IMR-90 (cell line): Measurements from ENCODE around the gene SARDH. TPM values are rescaled to one million over a fixed set of nuclear protein-coding genes. Genes with fewer than 3 reads are reported as not detected.

Experiments used
- ATAC-seq: fragments of 200-7000 bp; cut with Tn5 transposase; 2 replicates; pipeline ENCODE4 v1.9.1; 2020; ENCODE audit warnings: low read depth, mild to moderate bottlenecking, moderate library complexity
- BruUV-seq: library from RNA; stranded (reverse); fragments of 400-500 nt; replicated peaks from 2 replicates; lab custom pipeline; 2021; lab: Mats Ljungman, UMichigan
- CTCF ChIA-PET: fragments of 300-600 bp; formaldehyde crosslinking; extraction: SDS; loops from one replicate; lab custom pipeline; 2021; ENCODE audit warnings: antibody characterized with exemption; lab: Yijun Ruan, JAX
- POLR2A ChIA-PET: fragments of 300-600 bp; sonication (Branson Sonifier 250); formaldehyde crosslinking; loops from one replicate; lab custom pipeline; 2022; ENCODE audit warnings: antibody characterized with exemption; ENCODE audit not compliant: unreplicated experiment; lab: Charles Lee
- DNase-seq: peaks from one replicate; pipeline ENCODE4 v3.0.0; 2013
- H2AFZ ChIP-seq: replicated peaks from 2 replicates; pipeline ENCODE3; 2013; ENCODE audit warnings: low read length, mild to moderate bottlenecking; ENCODE audit not compliant: poor library complexity
- H2AK5ac ChIP-seq: 2 replicates; pipeline ENCODE4 v1.6.1; 2013; ENCODE audit warnings: low read depth, low read length, inconsistent platforms
- H2AK9ac ChIP-seq: replicated peaks from 2 replicates; pipeline ENCODE3; 2013; ENCODE audit warnings: mild to moderate bottlenecking, low read depth, low read length, moderate library complexity; ENCODE audit not compliant: poor library complexity
- H2BK120ac ChIP-seq: 2 replicates; pipeline ENCODE4 v1.6.1; 2013; ENCODE audit warnings: low read depth, low read length, inconsistent platforms
- H2BK15ac ChIP-seq: 3 replicates; pipeline ENCODE4 v1.6.1; 2013; ENCODE audit warnings: low read depth, low read length, inconsistent platforms
- H2BK20ac ChIP-seq: 2 replicates; pipeline ENCODE4 v1.6.1; 2013; ENCODE audit warnings: low read depth, mild to moderate bottlenecking, inconsistent platforms, low read length, moderate library complexity
- H2BK5ac ChIP-seq: 2 replicates; pipeline ENCODE4 v1.6.1; 2013; ENCODE audit warnings: mild to moderate bottlenecking, low read depth, low read length, inconsistent platforms; ENCODE audit not compliant: poor library complexity, severe bottlenecking
- H3K14ac ChIP-seq: replicated peaks from 2 replicates; pipeline ENCODE4 v1.6.1; 2013; ENCODE audit warnings: low read depth, low read length, inconsistent platforms
- H3K18ac ChIP-seq: 2 replicates; pipeline ENCODE4 v1.6.1; 2013; ENCODE audit warnings: low read depth, low read length, control low read depth
- H3K23ac ChIP-seq: 2 replicates; pipeline ENCODE4 v1.6.1; 2013; ENCODE audit warnings: low read depth, low read length, inconsistent platforms
- H3K27ac ChIP-seq: 2 replicates; pipeline ENCODE4 v1.5.1; 2013; ENCODE audit warnings: mild to moderate bottlenecking, control low read depth, low read length; ENCODE audit not compliant: insufficient read depth
- H3K27me3 ChIP-seq: 2 replicates; pipeline ENCODE4 v1.6.1; 2013; ENCODE audit warnings: low read length; ENCODE audit not compliant: control insufficient read depth, insufficient read depth
- H3K36me3 ChIP-seq: 2 replicates; pipeline ENCODE4 v1.6.1; 2013; ENCODE audit warnings: low read length, mixed read lengths; ENCODE audit not compliant: control insufficient read depth, insufficient read depth
- H3K4ac ChIP-seq: 2 replicates; pipeline ENCODE4 v1.6.1; 2013; ENCODE audit warnings: low read depth, low read length, inconsistent platforms
- H3K4me1 ChIP-seq: 2 replicates; pipeline ENCODE4 v1.6.1; 2013; ENCODE audit warnings: low read length, mixed read lengths; ENCODE audit not compliant: control insufficient read depth, insufficient read depth
- H3K4me2 ChIP-seq: 2 replicates; pipeline ENCODE4 v1.6.1; 2013; ENCODE audit warnings: low read depth, mild to moderate bottlenecking, control low read depth, low read length, moderate library complexity
- H3K4me3 ChIP-seq: 2 replicates; pipeline ENCODE4 v1.5.1; 2013; ENCODE audit warnings: low read depth, mild to moderate bottlenecking, control low read depth, low read length, moderate library complexity; ENCODE audit not compliant: insufficient read depth
- H3K56ac ChIP-seq: 2 replicates; pipeline ENCODE4 v1.6.1; 2013; ENCODE audit warnings: low read length, inconsistent platforms; ENCODE audit not compliant: insufficient read depth; ENCODE audit errors: extremely low read depth
- H3K79me1 ChIP-seq, 2 experiments: 2 replicates each; pipeline ENCODE4 v1.6.1; 2013; ENCODE audit warnings: low read length in 2 of 2, inconsistent platforms in 1 of 2, low read depth in 1 of 2
- H3K9ac ChIP-seq: 2 replicates; pipeline ENCODE4 v1.6.1; 2013; ENCODE audit warnings: low read depth, low read length, control low read depth
- H3K9me1 ChIP-seq: 2 replicates; pipeline ENCODE4 v1.6.1; 2013; ENCODE audit warnings: low read length, inconsistent platforms; ENCODE audit not compliant: insufficient read depth
- H3K9me3 ChIP-seq: 2 replicates; pipeline ENCODE4 v1.6.1; 2013; ENCODE audit warnings: low read length; ENCODE audit not compliant: control insufficient read depth, insufficient read depth
- H4K20me1 ChIP-seq: 2 replicates; pipeline ENCODE4 v1.6.1; 2013; ENCODE audit warnings: low read length, inconsistent platforms; ENCODE audit not compliant: insufficient read depth
- H4K5ac ChIP-seq: 2 replicates; pipeline ENCODE4 v1.6.1; 2013; ENCODE audit warnings: mild to moderate bottlenecking, low read depth, low read length, control low read depth
- H4K8ac ChIP-seq, 2 experiments: 2 replicates each; pipeline ENCODE4 v1.6.1; 2013; ENCODE audit warnings: low read depth in 2 of 2, low read length in 2 of 2, control low read depth in 1 of 2, inconsistent platforms in 1 of 2
- H4K91ac ChIP-seq: 2 replicates; pipeline ENCODE4 v1.6.1; 2013; ENCODE audit warnings: low read depth, low read length, inconsistent platforms; ENCODE audit not compliant: insufficient read depth
- BHLHE40 ChIP-seq: fragments of 150-350 bp; IDR thresholded peaks from 2 replicates; pipeline ENCODE4 v1.6.1; 2016; ENCODE audit warnings: mild to moderate bottlenecking, low read depth, low read length
- CEBPB ChIP-seq: IDR thresholded peaks from 2 replicates; pipeline ENCODE4 v1.6.1; 2012; ENCODE audit warnings: low read depth, low read length, improper control_type of control experiment
- CHD1 ChIP-seq: IDR thresholded peaks from 2 replicates; pipeline ENCODE4 v1.6.1; 2012; ENCODE audit warnings: low read depth, low read length, improper control_type of control experiment
- FOS ChIP-seq: fragments of 150-350 bp; IDR thresholded peaks from 2 replicates; pipeline ENCODE4 v1.6.1; 2016; ENCODE audit warnings: low read depth, low read length
- MAFK ChIP-seq: IDR thresholded peaks from 2 replicates; pipeline ENCODE4 v1.6.1; 2012; ENCODE audit warnings: low read depth, low read length, improper control_type of control experiment
- MAZ ChIP-seq: IDR thresholded peaks from 2 replicates; pipeline ENCODE4 v1.6.1; 2012; ENCODE audit warnings: low read depth, mild to moderate bottlenecking, low read length, improper control_type of control experiment, moderate library complexity, borderline replicate concordance
- MXI1 ChIP-seq: IDR thresholded peaks from 2 replicates; pipeline ENCODE4 v1.6.1; 2012; ENCODE audit warnings: low read depth, mild to moderate bottlenecking, low read length, moderate library complexity, borderline replicate concordance
- NFE2L2 ChIP-seq: fragments of 150-350 bp; IDR thresholded peaks from 2 replicates; pipeline ENCODE4 v1.6.1; 2016; ENCODE audit warnings: low read depth, mild to moderate bottlenecking, low read length
- POLR2A ChIP-seq: IDR thresholded peaks from 2 replicates; pipeline ENCODE4 v1.6.1; 2012; ENCODE audit warnings: mild to moderate bottlenecking, low read depth, low read length
- RAD21 ChIP-seq: IDR thresholded peaks from 2 replicates; pipeline ENCODE4 v1.6.1; 2012; ENCODE audit warnings: low read length, improper control_type of control experiment
- RCOR1 ChIP-seq: IDR thresholded peaks from 2 replicates; pipeline ENCODE4 v1.6.1; 2012; ENCODE audit warnings: mild to moderate bottlenecking, low read length, improper control_type of control experiment; ENCODE audit not compliant: insufficient replicate concordance
- RFX5 ChIP-seq: IDR thresholded peaks from 2 replicates; pipeline ENCODE4 v1.8.0; 2012; ENCODE audit warnings: low read depth, mild to moderate bottlenecking, low read length, moderate library complexity
- SMC3 ChIP-seq: fragments of 150-350 bp; IDR thresholded peaks from 2 replicates; pipeline ENCODE4 v1.6.1; 2016; ENCODE audit warnings: low read depth, mild to moderate bottlenecking, antibody characterized with exemption, low read length, moderate library complexity
- USF2 ChIP-seq: fragments of 150-350 bp; IDR thresholded peaks from 2 replicates; pipeline ENCODE4 v1.6.1; 2017; ENCODE audit warnings: mild to moderate bottlenecking, antibody characterized with exemption, low read length, low read depth
- WGBS, 2 experiments: methylation state at CpG; one replicate each; pipeline versions ENCODE4 v1.1.5 to v1.1.7; 2013; ENCODE audit warnings: missing lambda C conversion rate in 2 of 2; ENCODE audit not compliant: insufficient read length in 1 of 2; ENCODE audit errors: extremely low coverage in 2 of 2; 5-methylcytosine and 5-hydroxymethylcytosine counted together
- dilution Hi-C: fragments of 300-500 bp; cut with HindIII; formaldehyde crosslinking; loops from one replicate; pipeline ENCODE4 v1.14.3; 2018; ENCODE audit warnings: low sequenced_read_pairs; ENCODE audit not compliant: unreplicated experiment
- in situ Hi-C: fragments of 300-500 bp; cut with MboI; formaldehyde crosslinking; loops from 3 replicates; pipeline ENCODE4 v1.14.3; 2019; ENCODE audit warnings: low sequenced_read_pairs, inconsistent platforms, mixed read lengths
- intact Hi-C: fragments of 100-400 bp; cut with micrococcal nuclease; formaldehyde crosslinking; loops from 2 replicates; pipeline ENCODE4 v1.10.0; 2022
- polyA plus RNA-seq, 3 experiments: library from polyadenylated mRNA; depleted of rRNA; stranded (reverse); fragments of >200 nt; gene quantifications; 2 replicates each; pipeline ENCODE4 v1.2.3, GENCODE V29; 2012; ENCODE audit warnings: low replicate concordance in 1 of 3
- total RNA-seq: library from RNA; depleted of rRNA; stranded (reverse); fragments of >200 nt; gene quantifications from 2 replicates; pipeline ENCODE4 v1.2.3, GENCODE V29; 2012
- TF ChIP-seq, protein P1 (sequence below): conservative IDR thresholded peaks from 2 replicates; pipeline ENCODE4 v1.5.1; 2012; ENCODE audit warnings: mild to moderate bottlenecking, low read depth, low read length, improper control_type of control experiment
- TF ChIP-seq, protein P2 (sequence below): fragments of 150-350 bp; IDR thresholded peaks from 2 replicates; pipeline ENCODE4 v1.6.1; 2016; ENCODE audit warnings: low read depth, mild to moderate bottlenecking, low read length, moderate library complexity, borderline replicate concordance

Gene SARDH
- total and polyA plus RNA-seq, 2 of the 4 experiments (the other 2 are of a cell fraction), result 5.0 to 7.5 TPM

GRCh38 chr9:133733421-133733795 is 4.7 kb downstream of the SARDH start:
- no peak overlapping the region for H2BK20ac ChIP-seq
- no TSS peak for BruUV-seq
- no peak overlapping the region for H2AFZ ChIP-seq
- no peak for ATAC-seq
- no peak overlapping the region for H2BK120ac ChIP-seq
- H3K14ac ChIP-seq, result no peak overlapping the region
- no peak overlapping the region for H3K23ac ChIP-seq
- H2BK15ac ChIP-seq, result no peak overlapping the region
- H2AK5ac ChIP-seq, result no peak overlapping the region
- intact Hi-C loops, result no loop called here
- H3K36me3 ChIP-seq, result no peaks in the 10 kb centered on the region
- H3K27me3 ChIP-seq, result peaks cover under 1% of the 10 kb centered on the region; the same call in 1 of the 2 replicates
- no peak overlapping the region for H4K8ac ChIP-seq
- dilution Hi-C loops, result no loop called here
- H2BK5ac ChIP-seq, result no peak overlapping the region
- no peak overlapping the region for H3K18ac ChIP-seq
- H3K9ac ChIP-seq, result no peak overlapping the region
- no peak overlapping the region for H3K56ac ChIP-seq
- ChIA-PET POLR2A (no interaction called here), CTCF (interaction anchor here (1.3 kb wide), 1 partner anchor 10 kb away, joined by 3 read pairs; no protein-coding TSS in a partner anchor)
- WGBS, 2 experiments, result 33% methylated on average over 1 of the region's 4 CpGs; no CpG with 5 or more reads in 1 of the 2 experiments
- no peak overlapping the region for H3K4me2 ChIP-seq
- H4K20me1 ChIP-seq, result no peaks in the 10 kb centered on the region
- no peaks in the 10 kb centered on the region for H3K9me1 ChIP-seq
- no peak overlapping the region for H3K4me3 ChIP-seq
- no peak for DNase-seq
- H3K4me1 ChIP-seq, result peaks cover 5% of the 10 kb centered on the region; the same call in 1 of the 2 replicates
- H3K27ac ChIP-seq, result no peak overlapping the region
- no peaks in the 10 kb centered on the region for H3K9me3 ChIP-seq
- no peaks in the 10 kb centered on the region for H3K79me1 ChIP-seq
- H2AK9ac ChIP-seq, result no peak overlapping the region
- H4K5ac ChIP-seq, result no peak overlapping the region
- TF ChIP-seq, protein P1, sequence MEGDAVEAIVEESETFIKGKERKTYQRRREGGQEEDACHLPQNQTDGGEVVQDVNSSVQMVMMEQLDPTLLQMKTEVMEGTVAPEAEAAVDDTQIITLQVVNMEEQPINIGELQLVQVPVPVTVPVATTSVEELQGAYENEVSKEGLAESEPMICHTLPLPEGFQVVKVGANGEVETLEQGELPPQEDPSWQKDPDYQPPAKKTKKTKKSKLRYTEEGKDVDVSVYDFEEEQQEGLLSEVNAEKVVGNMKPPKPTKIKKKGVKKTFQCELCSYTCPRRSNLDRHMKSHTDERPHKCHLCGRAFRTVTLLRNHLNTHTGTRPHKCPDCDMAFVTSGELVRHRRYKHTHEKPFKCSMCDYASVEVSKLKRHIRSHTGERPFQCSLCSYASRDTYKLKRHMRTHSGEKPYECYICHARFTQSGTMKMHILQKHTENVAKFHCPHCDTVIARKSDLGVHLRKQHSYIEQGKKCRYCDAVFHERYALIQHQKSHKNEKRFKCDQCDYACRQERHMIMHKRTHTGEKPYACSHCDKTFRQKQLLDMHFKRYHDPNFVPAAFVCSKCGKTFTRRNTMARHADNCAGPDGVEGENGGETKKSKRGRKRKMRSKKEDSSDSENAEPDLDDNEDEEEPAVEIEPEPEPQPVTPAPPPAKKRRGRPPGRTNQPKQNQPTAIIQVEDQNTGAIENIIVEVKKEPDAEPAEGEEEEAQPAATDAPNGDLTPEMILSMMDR, result no peak
- no peak for TF ChIP-seq RCOR1
- TF ChIP-seq RAD21, result no peak
- TF ChIP-seq MXI1, result no peak
- no peak for TF ChIP-seq SMC3
- no peak for TF ChIP-seq MAFK
- TF ChIP-seq MAZ, result no peak
- no peak for TF ChIP-seq POLR2A
- TF ChIP-seq CHD1, result no peak
- TF ChIP-seq, protein P2, sequence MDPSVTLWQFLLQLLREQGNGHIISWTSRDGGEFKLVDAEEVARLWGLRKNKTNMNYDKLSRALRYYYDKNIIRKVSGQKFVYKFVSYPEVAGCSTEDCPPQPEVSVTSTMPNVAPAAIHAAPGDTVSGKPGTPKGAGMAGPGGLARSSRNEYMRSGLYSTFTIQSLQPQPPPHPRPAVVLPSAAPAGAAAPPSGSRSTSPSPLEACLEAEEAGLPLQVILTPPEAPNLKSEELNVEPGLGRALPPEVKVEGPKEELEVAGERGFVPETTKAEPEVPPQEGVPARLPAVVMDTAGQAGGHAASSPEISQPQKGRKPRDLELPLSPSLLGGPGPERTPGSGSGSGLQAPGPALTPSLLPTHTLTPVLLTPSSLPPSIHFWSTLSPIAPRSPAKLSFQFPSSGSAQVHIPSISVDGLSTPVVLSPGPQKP, result no peak
- TF ChIP-seq RFX5, result no peak
- no peak for TF ChIP-seq BHLHE40
- TF ChIP-seq USF2, result no peak
- TF ChIP-seq CEBPB, result no peak
- TF ChIP-seq FOS, result no peak
- TF ChIP-seq NFE2L2, result no peak
- H4K91ac ChIP-seq, result no peak overlapping the region
- no peak overlapping the region for H3K4ac ChIP-seq
- in situ Hi-C loops, result loop anchor here (10.0 kb wide), 1 partner anchor 199 kb away; the partner anchor contains the start of gene ADAMTSL2
